ENCODE measurements around the gene INPP5F. TPM values are rescaled to one million over a fixed set of nuclear protein-coding genes. Genes with fewer than 3 reads are reported as not detected.

INPP5F gene
- polyA plus RNA-seq, 1 of the 3 experiments (the other 2 are of a cell fraction): 7.8 TPM

GRCh38 chr10:119845656-119846055 is 119.8 kb downstream of the INPP5F start:
- ChIA-PET POLR2A (no interaction called here), CTCF (interaction anchor here (0.5 to 3.3 kb wide), 3 partner anchors 13 to 381 kb away, joined by 4 to 13 read pairs (median 5); no protein-coding TSS in a partner anchor)
- Histone ChIP-seq H3K4me3 (ENCODE audit: low read depth in 2 of 2, low read length in 1 of 2) (no peak overlapping the region), H3F3A (replicated peaks; ENCODE audit: insufficient read depth) (peaks cover 9% of the 10 kb centered on the region), H3K9ac (no peak overlapping the region), H3K79me2 (ENCODE audit: insufficient read depth) (peaks cover 21% of the 10 kb centered on the region; the same call in 1 of the 2 replicates), H4K20me1 (ENCODE audit: insufficient read depth) (no peaks in the 10 kb centered on the region), H3K27me3 (ENCODE audit: insufficient read depth) (no peaks in the 10 kb centered on the region), H3K9me2 (no peaks in the 10 kb centered on the region), H3K27ac (ENCODE audit: low read depth in 2 of 2, low read length in 1 of 2) (no peak overlapping the region), H3K4me2 (no peak overlapping the region), H3K4me1 (ENCODE audit: control insufficient read depth in 1 of 2, insufficient read depth in 2 of 2, low read depth in 1 of 2, low read length in 1 of 2) (peaks cover 2 to 18% of the 10 kb centered on the region in 2 experiments; a peak in 1 of 4 replicates), H3K36me3 (replicated peaks in 1 of 2; ENCODE audit: control insufficient read depth in 1 of 2, insufficient read depth in 2 of 2, low read length in 1 of 2) (peaks cover 78 to 80% of the 10 kb centered on the region in 2 experiments), H2AFZ (ENCODE audit: low read depth) (no peak overlapping the region), H3K9me3 (no peaks in the 10 kb centered on the region)
- no peak for TF ChIP-seq IRF3 (IDR thresholded peaks at IDR 0.05; ENCODE audit: low read depth, low read length)
- no peak for TF ChIP-seq FOXJ3 (CRISPR knock-in tag; IDR thresholded peaks at IDR 0.05)
- TF ChIP-seq SIN3A (IDR thresholded peaks at IDR 0.05; ENCODE audit: borderline replicate concordance, low read depth, low read length): no peak
- DNase-seq: no peak
- WGBS (ENCODE audit: low lambda C conversion rate): 92% methylated on average over 1 of the region's 1 CpG

GRCh38 chr10:119849031-119849789 is 123.4 kb downstream of the INPP5F start:
- CTCF ChIA-PET: interaction anchor here (0.6 to 2.9 kb wide), 8 partner anchors 9 to 241 kb away, joined by 3 to 19 read pairs (median 3); no protein-coding TSS in a partner anchor
- Histone ChIP-seq H3K4me3 (ENCODE audit: low read depth in 2 of 2, low read length in 1 of 2) (no peak overlapping the region), H3K27ac (ENCODE audit: low read depth in 2 of 2, low read length in 1 of 2) (peak overlapping the region; percentile 47 to 53; a peak in 3 of 4 replicates), H3K9me2 (no peaks in the 10 kb centered on the region), H3K36me3 (replicated peaks in 1 of 2; ENCODE audit: control insufficient read depth in 1 of 2, insufficient read depth in 2 of 2, low read length in 1 of 2) (peaks cover 65 to 75% of the 10 kb centered on the region in 2 experiments), H3F3A (replicated peaks; ENCODE audit: insufficient read depth) (peaks cover 9% of the 10 kb centered on the region), H3K9me3 (no peaks in the 10 kb centered on the region), H3K79me2 (ENCODE audit: insufficient read depth) (peaks cover 42% of the 10 kb centered on the region; the same call in 1 of the 2 replicates), H3K27me3 (ENCODE audit: insufficient read depth) (no peaks in the 10 kb centered on the region), H3K9ac (no peak overlapping the region; the same call in 1 of the 2 replicates), H2AFZ (ENCODE audit: low read depth) (0 out of 2 replicates have a peak overlapping the region, but pooled peaks have one; percentile 3), H4K20me1 (ENCODE audit: insufficient read depth) (no peaks in the 10 kb centered on the region), H3K4me1 (ENCODE audit: control insufficient read depth in 1 of 2, insufficient read depth in 2 of 2, low read depth in 1 of 2, low read length in 1 of 2) (peaks cover 2 to 18% of the 10 kb centered on the region in 2 experiments; a peak in 1 of 4 replicates), H3K4me2 (peak overlapping the region; percentile 26; the same call in 1 of the 2 replicates)
- 63% methylated on average over 6 of the region's 6 CpGs for WGBS (ENCODE audit: low lambda C conversion rate)
- POLR2A ChIA-PET: no interaction called here
- DNase-seq: no peak
- TF ChIP-seq RCOR1 (IDR thresholded peaks at IDR 0.05; ENCODE audit: low read length): no peak
- no peak for TF ChIP-seq ZBTB33 (IDR thresholded peaks at IDR 0.05; ENCODE audit: borderline replicate concordance, low read depth)
- no peak for TF ChIP-seq TAF1 (IDR thresholded peaks at IDR 0.05; ENCODE audit: borderline replicate concordance, low read depth, low read length)
- no peak for TF ChIP-seq USF2 (IDR thresholded peaks at IDR 0.05; ENCODE audit: borderline replicate concordance, low read depth, low read length)
- no peak for TF ChIP-seq ELF1 (IDR thresholded peaks at IDR 0.05)
- TF ChIP-seq POLR2AphosphoS5 (IDR thresholded peaks at IDR 0.05; ENCODE audit: low read depth, low read length): no peak
- TF ChIP-seq TCF12 (IDR thresholded peaks at IDR 0.05): peak; percentile 34; the same call in 1 of the 2 replicates
- TF ChIP-seq CTCF (IDR thresholded peaks at IDR 0.05): no peak
- TF ChIP-seq FOXM1 (IDR thresholded peaks at IDR 0.05; ENCODE audit: low read depth): no peak
- TF ChIP-seq YY1 (IDR thresholded peaks at IDR 0.05; ENCODE audit: low read depth): no peak
- TF ChIP-seq GATA2 (CRISPR knock-in tag; IDR thresholded peaks at IDR 0.05): no peak
- TF ChIP-seq SMC3 (IDR thresholded peaks at IDR 0.05; ENCODE audit: low read depth, low read length): no peak
- no peak for TF ChIP-seq REST (IDR thresholded peaks at IDR 0.05; ENCODE audit: low read depth, low read length)

Measured in SK-N-SH (cell line).